ENCODE data around the gene STARD3. TPM values are rescaled to one million over a fixed set of nuclear protein-coding genes. Genes with fewer than 3 reads are reported as not detected.
A peak's percentile ranks its signal among the peaks of the same experiment; 100 is the strongest.

The STARD3 gene
- total RNA-seq, 1 experiment from 2014 or later = 42.9 TPM

GRCh38 chr17:39621523-39622379 is 15.2 kb upstream of the STARD3 start:
- peak overlapping the region; percentile 73 for H3K27ac ChIP-seq (ENCODE audit: low read length)
- H2AFZ ChIP-seq (ENCODE audit: low read length) = peak overlapping the region; percentile 99
- peak overlapping the region; percentile 67; the same call in 1 of the 2 replicates for H3K4me3 ChIP-seq (ENCODE audit: low read length)
- peak overlapping the region; percentile 96 for H3K4me2 ChIP-seq (ENCODE audit: low read depth, low read length, poor library complexity, severe bottlenecking)
- peak overlapping the region; percentile 73 for H3K9ac ChIP-seq (ENCODE audit: low read length)
- DNase-seq = peak; percentile 95
- H3K27me3 ChIP-seq (ENCODE audit: low read length) = 0 out of 2 replicates have a peak, but pooled peaks cover 4% of the 10 kb centered on the region
- H3K36me3 ChIP-seq (ENCODE audit: insufficient read depth, low read length) = no peaks in the 10 kb centered on the region
- H3K4me1 ChIP-seq (ENCODE audit: low read length) = peaks cover 44% of the 10 kb centered on the region
- H3K9me3 ChIP-seq (ENCODE audit: low read length) = no peaks in the 10 kb centered on the region
- H3K9me2 ChIP-seq (replicated peaks; ENCODE audit: insufficient read depth, low read length) = no peaks in the 10 kb centered on the region
- no peaks in the 10 kb centered on the region for H3K79me2 ChIP-seq (ENCODE audit: low read length)
- H4K20me1 ChIP-seq (ENCODE audit: insufficient read depth, low read depth, low read length) = no peaks in the 10 kb centered on the region

- H4K20me1 ChIP-seq (ENCODE audit: insufficient read depth, low read depth, low read length) = no peaks in the 10 kb centered on the region
- H3K9ac ChIP-seq (ENCODE audit: low read length) = peak overlapping the region; percentile 73
- no peaks in the 10 kb centered on the region for H3K79me2 ChIP-seq (ENCODE audit: low read length)
- H3K9me2 ChIP-seq (replicated peaks; ENCODE audit: insufficient read depth, low read length) = no peaks in the 10 kb centered on the region
- DNase-seq = peak; percentile 69
- no peaks in the 10 kb centered on the region for H3K36me3 ChIP-seq (ENCODE audit: insufficient read depth, low read length)
- 0 out of 2 replicates have a peak, but pooled peaks cover 4% of the 10 kb centered on the region for H3K27me3 ChIP-seq (ENCODE audit: low read length)
- H2AFZ ChIP-seq (ENCODE audit: low read length) = peak overlapping the region; percentile 99
- peaks cover 40% of the 10 kb centered on the region for H3K4me1 ChIP-seq (ENCODE audit: low read length)
- H3K27ac ChIP-seq (ENCODE audit: low read length) = peak overlapping the region; percentile 73
- peak overlapping the region; percentile 67; the same call in 1 of the 2 replicates for H3K4me3 ChIP-seq (ENCODE audit: low read length)
- no peaks in the 10 kb centered on the region for H3K9me3 ChIP-seq (ENCODE audit: low read length)
- H3K4me2 ChIP-seq (ENCODE audit: low read depth, low read length, poor library complexity, severe bottlenecking) = peak overlapping the region; percentile 96
These were observed 14.5 kb upstream of the STARD3 start for GRCh38 chr17:39622380-39623006.

- peaks cover 42% of the 10 kb centered on the region for H3K4me1 ChIP-seq (ENCODE audit: low read length)
- no peaks in the 10 kb centered on the region for H3K79me2 ChIP-seq (ENCODE audit: low read length)
- H3K9ac ChIP-seq (ENCODE audit: low read length) = peak overlapping the region; percentile 48
- no peaks in the 10 kb centered on the region for H3K9me2 ChIP-seq (replicated peaks; ENCODE audit: insufficient read depth, low read length)
- H3K36me3 ChIP-seq (ENCODE audit: insufficient read depth, low read length) = no peaks in the 10 kb centered on the region
- no peak overlapping the region for H3K27ac ChIP-seq (ENCODE audit: low read length)
- 0 out of 2 replicates have a peak, but pooled peaks cover 4% of the 10 kb centered on the region for H3K27me3 ChIP-seq (ENCODE audit: low read length)
- H3K4me2 ChIP-seq (ENCODE audit: low read depth, low read length, poor library complexity, severe bottlenecking) = peak overlapping the region; percentile 66
- H3K4me3 ChIP-seq (ENCODE audit: low read length) = 0 out of 2 replicates have a peak overlapping the region, but pooled peaks have one; percentile 50
- no peaks in the 10 kb centered on the region for H3K9me3 ChIP-seq (ENCODE audit: low read length)
- H2AFZ ChIP-seq (ENCODE audit: low read length) = peak overlapping the region; percentile 61; the same call in 1 of the 2 replicates
- no peaks in the 10 kb centered on the region for H4K20me1 ChIP-seq (ENCODE audit: insufficient read depth, low read depth, low read length)
- DNase-seq = peak; percentile 96
These were observed 13.5 kb upstream of the STARD3 start for GRCh38 chr17:39623356-39623950.

GRCh38 chr17:39624313-39624712 is 12.6 kb upstream of the STARD3 start:
- Histone ChIP-seq H3K27me3 (ENCODE audit: low read length) (no peaks in the 10 kb centered on the region), H3K79me2 (ENCODE audit: low read length) (no peaks in the 10 kb centered on the region), H3K4me3 (ENCODE audit: low read length) (no peak overlapping the region), H3K9me3 (ENCODE audit: low read length) (no peaks in the 10 kb centered on the region), H2AFZ (ENCODE audit: low read length) (no peak overlapping the region), H3K36me3 (ENCODE audit: insufficient read depth, low read length) (no peaks in the 10 kb centered on the region), H3K9me2 (replicated peaks; ENCODE audit: insufficient read depth, low read length) (no peaks in the 10 kb centered on the region), H3K27ac (ENCODE audit: low read length) (no peak overlapping the region), H3K4me1 (ENCODE audit: low read length) (peaks cover 43% of the 10 kb centered on the region), H3K4me2 (ENCODE audit: low read depth, low read length, poor library complexity, severe bottlenecking) (peak overlapping the region; percentile 66), H4K20me1 (ENCODE audit: insufficient read depth, low read depth, low read length) (no peaks in the 10 kb centered on the region), H3K9ac (ENCODE audit: low read length) (no peak overlapping the region)
- DNase-seq = no peak

- Histone ChIP-seq H2AFZ (ENCODE audit: low read length) (no peak overlapping the region), H4K20me1 (ENCODE audit: insufficient read depth, low read depth, low read length) (no peaks in the 10 kb centered on the region), H3K4me2 (ENCODE audit: low read depth, low read length, poor library complexity, severe bottlenecking) (no peak overlapping the region), H3K9ac (ENCODE audit: low read length) (no peak overlapping the region), H3K4me3 (ENCODE audit: low read length) (no peak overlapping the region), H3K79me2 (ENCODE audit: low read length) (no peaks in the 10 kb centered on the region), H3K27me3 (ENCODE audit: low read length) (no peaks in the 10 kb centered on the region), H3K9me2 (replicated peaks; ENCODE audit: insufficient read depth, low read length) (no peaks in the 10 kb centered on the region), H3K27ac (ENCODE audit: low read length) (no peak overlapping the region), H3K9me3 (ENCODE audit: low read length) (no peaks in the 10 kb centered on the region), H3K36me3 (ENCODE audit: insufficient read depth, low read length) (no peaks in the 10 kb centered on the region), H3K4me1 (ENCODE audit: low read length) (peaks cover 44% of the 10 kb centered on the region)
- DNase-seq = no peak
These were observed 11.7 kb upstream of the STARD3 start for GRCh38 chr17:39625198-39625785.

- Histone ChIP-seq H4K20me1 (ENCODE audit: insufficient read depth, low read depth, low read length) (no peaks in the 10 kb centered on the region), H3K27ac (ENCODE audit: low read length) (no peak within 1 kb of the TSS), H3K4me1 (ENCODE audit: low read length) (peaks cover 47% of the 10 kb centered on the region), H3K9ac (ENCODE audit: low read length) (no peak within 1 kb of the TSS), H3K9me3 (ENCODE audit: low read length) (no peaks in the 10 kb centered on the region), H3K79me2 (ENCODE audit: low read length) (no peaks in the 10 kb centered on the region), H2AFZ (ENCODE audit: low read length) (no peak within 1 kb of the TSS), H3K36me3 (ENCODE audit: insufficient read depth, low read length) (no peaks in the 10 kb centered on the region), H3K4me2 (ENCODE audit: low read depth, low read length, poor library complexity, severe bottlenecking) (no peak within 1 kb of the TSS), H3K9me2 (replicated peaks; ENCODE audit: insufficient read depth, low read length) (no peaks in the 10 kb centered on the region), H3K27me3 (ENCODE audit: low read length) (no peaks in the 10 kb centered on the region), H3K4me3 (ENCODE audit: low read length) (no peak within 1 kb of the TSS)
- DNase-seq = no peak
These were observed 10.5 kb upstream of the STARD3 start, which contains the start of gene PPP1R1B for GRCh38 chr17:39626171-39627046. Gene PPP1R1B (plus strand): TSS chr17:39626952. CDS start chr17:39627393, 441 bp downstream.

- Histone ChIP-seq H3K9ac (ENCODE audit: low read length) (no peak overlapping the region), H3K9me2 (replicated peaks; ENCODE audit: insufficient read depth, low read length) (no peaks in the 10 kb centered on the region), H3K36me3 (ENCODE audit: insufficient read depth, low read length) (no peaks in the 10 kb centered on the region), H3K9me3 (ENCODE audit: low read length) (no peaks in the 10 kb centered on the region), H3K4me2 (ENCODE audit: low read depth, low read length, poor library complexity, severe bottlenecking) (no peak overlapping the region), H3K4me3 (ENCODE audit: low read length) (no peak overlapping the region), H3K27ac (ENCODE audit: low read length) (no peak overlapping the region), H4K20me1 (ENCODE audit: insufficient read depth, low read depth, low read length) (no peaks in the 10 kb centered on the region), H2AFZ (ENCODE audit: low read length) (no peak overlapping the region), H3K79me2 (ENCODE audit: low read length) (no peaks in the 10 kb centered on the region), H3K4me1 (ENCODE audit: low read length) (peaks cover 50% of the 10 kb centered on the region), H3K27me3 (ENCODE audit: low read length) (no peaks in the 10 kb centered on the region)
- no peak for DNase-seq
These were observed 9.8 kb upstream of the STARD3 start for GRCh38 chr17:39627047-39627711.
